RWPE2 (cell line): Measurements from ENCODE around the gene PPARA.

ENCODE experiments used
- ATAC-seq: fragments of 200-7000 bp; cut with Tn5 transposase; 3 replicates; pipeline ENCODE4 v1.9.1; 2021; ENCODE audit warnings: low read depth
- DNase-seq: peaks from one replicate; pipeline ENCODE4 v3.0.0-alpha.2; 2020; ENCODE audit warnings: low spot score
- H3K27ac ChIP-seq: fragments of 450-650 bp; 2 replicates; pipeline ENCODE4 v1.5.1; 2017; ENCODE audit warnings: mild to moderate bottlenecking; ENCODE audit not compliant: poor library complexity, severe bottlenecking
- H3K27me3 ChIP-seq: fragments of 250-450 bp; sonication (Bioruptor Pico); 2 replicates; pipeline ENCODE4 v1.5.1; 2021; ENCODE audit warnings: mild to moderate bottlenecking, moderate library complexity; ENCODE audit not compliant: insufficient read depth, poor library complexity, severe bottlenecking
- H3K36me3 ChIP-seq: fragments of 250-450 bp; sonication (Bioruptor Pico); 2 replicates; pipeline ENCODE4 v1.5.1; 2020; ENCODE audit warnings: low read depth, mild to moderate bottlenecking, moderate library complexity
- H3K4me1 ChIP-seq: fragments of 250-450 bp; sonication (Bioruptor Pico); 2 replicates; pipeline ENCODE4 v1.5.1; 2021; ENCODE audit warnings: mild to moderate bottlenecking, moderate library complexity; ENCODE audit not compliant: insufficient read depth, poor library complexity, severe bottlenecking
- H3K4me3 ChIP-seq: fragments of 250-450 bp; sonication (Bioruptor Pico); 2 replicates; pipeline ENCODE4 v1.5.1; 2021; ENCODE audit warnings: mild to moderate bottlenecking, moderate library complexity; ENCODE audit not compliant: severe bottlenecking
- H3K9me3 ChIP-seq: fragments of 250-450 bp; sonication (Bioruptor Pico); 2 replicates; pipeline ENCODE4 v1.5.1; 2021; ENCODE audit warnings: mild to moderate bottlenecking, moderate library complexity; ENCODE audit not compliant: severe bottlenecking
- CTCF ChIP-seq: fragments of 450-650 bp; IDR thresholded peaks from one replicate; pipeline ENCODE4 v1.5.1; 2017; ENCODE audit warnings: mild to moderate bottlenecking, moderate library complexity; ENCODE audit not compliant: poor library complexity, severe bottlenecking

The PPARA gene

DNA sequence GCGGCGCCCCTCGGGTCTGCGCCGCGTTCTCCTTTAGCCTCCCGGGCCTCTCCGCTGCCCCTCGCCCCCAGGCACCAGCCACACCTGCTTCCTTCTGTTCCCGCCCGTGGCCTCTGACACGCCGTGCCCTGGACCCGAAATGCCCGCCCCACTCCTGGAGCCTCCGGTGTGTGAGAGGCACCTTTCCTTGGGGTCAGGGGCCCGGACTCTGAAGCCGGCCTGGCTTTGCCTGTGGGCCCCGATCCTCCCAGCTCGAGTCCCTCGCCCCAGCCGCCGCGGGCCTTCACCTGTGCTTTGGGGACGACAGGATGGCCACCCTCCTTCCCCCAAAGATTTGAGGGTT lies 100.4 kb downstream of the PPARA start:
- TF ChIP-seq CTCF, result no peak
- Histone ChIP-seq H3K36me3 (peaks cover 9% of the 10 kb centered on the region), H3K9me3 (no peaks in the 10 kb centered on the region), H3K27me3 (no peaks in the 10 kb centered on the region), H3K4me1 (peaks cover 15% of the 10 kb centered on the region), H3K27ac (peak overlapping the region; percentile 46), H3K4me3 (peak overlapping the region; percentile 60)
- ATAC-seq (peak; percentile 5), DNase-seq (no peak)

DNA sequence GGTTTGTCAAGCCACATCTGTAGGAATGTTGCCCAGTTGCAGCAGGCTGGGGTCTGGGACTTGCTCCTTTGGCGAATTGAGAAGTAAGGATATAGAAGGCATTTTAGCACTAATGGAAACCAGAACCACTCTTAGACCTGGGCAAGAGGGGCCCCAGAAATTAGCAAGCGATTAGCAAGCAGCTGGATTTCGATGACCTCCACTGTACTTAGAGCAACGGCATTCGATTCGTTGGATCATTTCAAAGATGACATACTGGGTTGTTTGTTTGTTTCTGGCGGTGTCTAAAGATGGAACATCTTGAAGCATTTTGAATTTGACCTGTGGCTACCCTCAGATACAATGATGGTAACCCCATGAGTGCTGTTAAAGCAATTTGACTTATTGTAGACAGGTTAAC lies 100.9 kb downstream of the PPARA start:
- no peaks in the 10 kb centered on the region for H3K27me3 ChIP-seq
- H3K36me3 ChIP-seq, result peaks cover 9% of the 10 kb centered on the region
- ATAC-seq, result no peak
- H3K9me3 ChIP-seq, result no peaks in the 10 kb centered on the region
- H3K4me3 ChIP-seq, result peak overlapping the region; percentile 60
- DNase-seq, result no peak
- no peak overlapping the region for H3K27ac ChIP-seq
- H3K4me1 ChIP-seq, result peaks cover 15% of the 10 kb centered on the region
- no peak for TF ChIP-seq CTCF

DNA sequence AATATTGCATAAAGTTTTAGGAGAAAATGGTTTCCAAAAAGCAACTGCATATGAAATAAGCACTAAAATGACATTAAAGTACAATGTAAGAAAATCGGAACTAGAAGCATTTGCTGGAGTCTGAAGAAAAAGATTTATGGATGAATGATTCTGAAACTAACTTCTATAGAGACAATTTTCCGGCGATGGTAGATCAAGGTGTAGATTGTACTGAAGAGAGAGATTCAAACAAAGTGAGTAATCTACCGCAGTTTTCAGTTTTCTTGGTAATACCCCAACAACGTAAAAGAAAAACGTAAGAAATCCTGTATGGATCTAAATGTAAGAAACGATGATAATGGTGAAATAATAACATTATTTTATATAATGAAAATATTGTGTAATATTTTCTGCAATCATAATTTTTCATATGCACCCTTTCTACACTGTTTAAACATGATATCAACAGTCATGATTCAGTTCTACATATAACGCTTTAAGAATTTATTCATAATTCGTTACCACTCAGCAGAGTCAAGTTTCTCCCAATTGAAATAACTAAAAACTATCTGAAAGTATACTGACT lies 101.6 kb downstream of the PPARA start:
- Histone ChIP-seq H3K9me3 (no peaks in the 10 kb centered on the region), H3K4me1 (peaks cover 15% of the 10 kb centered on the region), H3K4me3 (no peak overlapping the region), H3K27ac (no peak overlapping the region), H3K36me3 (peaks cover 9% of the 10 kb centered on the region), H3K27me3 (no peaks in the 10 kb centered on the region)
- ATAC-seq (no peak), DNase-seq (no peak)
- no peak for TF ChIP-seq CTCF

DNA sequence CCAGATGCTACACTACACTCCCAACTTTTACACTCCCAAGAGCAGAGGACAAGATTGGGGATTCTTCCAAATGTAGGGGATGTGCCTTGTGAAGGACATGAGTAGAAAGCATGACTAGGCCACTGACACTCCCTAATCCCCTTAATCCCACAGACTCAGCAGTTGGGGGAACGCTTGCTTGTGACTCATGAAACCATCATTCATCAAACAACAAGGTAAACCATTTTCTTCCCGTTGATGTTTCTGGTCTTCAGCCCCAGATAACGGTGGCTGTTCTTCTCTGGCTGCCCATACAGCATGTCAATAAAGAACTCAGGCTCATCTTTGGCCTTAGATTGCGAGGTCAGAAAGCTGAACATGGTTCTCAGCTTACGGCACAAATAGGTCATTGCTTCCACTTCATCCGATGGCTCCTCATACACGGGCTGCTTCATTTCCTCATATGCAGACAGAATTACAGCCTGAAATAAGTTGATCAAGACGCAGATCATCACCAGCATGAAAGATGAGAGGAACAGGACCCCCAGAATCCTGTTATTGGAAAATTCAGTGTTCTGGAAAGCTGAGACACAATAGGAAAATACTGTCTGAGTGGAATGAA lies 106.1 kb downstream of the PPARA start:
- Histone ChIP-seq H3K36me3 (peaks cover 7% of the 10 kb centered on the region), H3K27ac (no peak overlapping the region), H3K4me1 (peaks cover 11% of the 10 kb centered on the region), H3K27me3 (peaks cover under 1% of the 10 kb centered on the region), H3K9me3 (no peaks in the 10 kb centered on the region), H3K4me3 (no peak overlapping the region)
- ATAC-seq (0 out of 3 replicates have a peak, but pooled peaks have one; percentile 14), DNase-seq (no peak)
- TF ChIP-seq CTCF, result no peak

DNA sequence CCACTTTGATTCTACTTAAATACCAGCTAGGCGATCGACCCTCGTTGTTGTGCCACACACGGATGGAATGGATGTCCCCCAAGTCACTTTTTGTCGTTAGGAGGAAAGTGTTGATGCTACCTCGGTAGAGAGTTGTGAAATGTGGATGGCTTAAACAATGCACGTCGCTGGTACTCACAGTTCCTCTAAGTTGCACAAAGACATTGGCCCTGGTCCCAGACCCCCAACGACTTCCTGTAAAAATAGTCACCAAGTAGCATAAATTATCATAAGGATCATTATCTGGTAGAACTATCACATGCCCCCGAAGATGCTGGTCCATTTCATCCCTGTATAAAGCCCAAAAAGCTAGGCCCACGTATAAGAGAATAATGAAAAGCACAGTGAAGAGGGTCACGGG lies 109.0 kb downstream of the PPARA start:
- DNase-seq (no peak), ATAC-seq (no peak)

More for the DNA sequence above, 109.0 kb downstream of the PPARA start:
- TF ChIP-seq CTCF, result no peak
- H3K27ac ChIP-seq, result no peak overlapping the region
- no peaks in the 10 kb centered on the region for H3K36me3 ChIP-seq
- H3K4me1 ChIP-seq, result no peaks in the 10 kb centered on the region
- no peak overlapping the region for H3K4me3 ChIP-seq
- peaks cover 12% of the 10 kb centered on the region for H3K27me3 ChIP-seq
- H3K9me3 ChIP-seq, result peaks cover 3% of the 10 kb centered on the region
